Activated naive CD8-positive, alpha-beta T cell treated with anti-CD3 and anti-CD28 coated beads, Interleukin-2, amount 50 U/mL, for 16 hours (primary cell): Measurements from ENCODE around the gene CHRDL2.

Source experiments
- DNase-seq: peaks from one replicate; pipeline ENCODE4 v3.0.0-alpha.2; 2020; ENCODE audit warnings: low read depth, low spot score

CHRDL2 gene

GRCh38 chr11:74748211-74749126 is 17.2 kb upstream of the CHRDL2 start, which contains the start of gene RNF169:
Gene RNF169, plus strand, starts transcription at chr11:74748849. Its CDS starts 32 bp downstream, at chr11:74748881.
- peak; percentile 78 for DNase-seq

GRCh38 chr11:74746868-74747267 is 15.6 kb upstream of the CHRDL2 start:
- no peak for DNase-seq

GRCh38 chr11:74744277-74744676 is 13.1 kb upstream of the CHRDL2 start:
- DNase-seq, result no peak

- DNase-seq, result no peak
These were observed 12.4 kb upstream of the CHRDL2 start for GRCh38 chr11:74743640-74744039.

GRCh38 chr11:74742070-74742469 is 10.8 kb upstream of the CHRDL2 start:
- no peak for DNase-seq

- DNase-seq, result no peak
These were observed 8.5 kb upstream of the CHRDL2 start for GRCh38 chr11:74739546-74740270.

GRCh38 chr11:74736031-74736430 is 4.8 kb upstream of the CHRDL2 start:
- DNase-seq, result no peak

GRCh38 chr11:74735365-74735928 is 4.2 kb upstream of the CHRDL2 start:
- DNase-seq, result no peak

GRCh38 chr11:74734559-74734925 is 3.3 kb upstream of the CHRDL2 start:
- no peak for DNase-seq

- DNase-seq, result no peak
These were observed 510 bp downstream of the CHRDL2 start for GRCh38 chr11:74730571-74731260.

GRCh38 chr11:74729397-74729796 is 1.8 kb downstream of the CHRDL2 start:
- DNase-seq, result no peak

- DNase-seq, result peak; percentile 29
These were observed 4.6 kb downstream of the CHRDL2 start for GRCh38 chr11:74726547-74727182.

- DNase-seq, result no peak
These were observed 5.5 kb downstream of the CHRDL2 start for GRCh38 chr11:74725701-74726100.

- DNase-seq, result no peak
These were observed 7.7 kb downstream of the CHRDL2 start for GRCh38 chr11:74723511-74723910.

GRCh38 chr11:74721479-74721835 is 9.8 kb downstream of the CHRDL2 start:
- DNase-seq, result no peak

- no peak for DNase-seq
These were observed 10.4 kb downstream of the CHRDL2 start for GRCh38 chr11:74720596-74721478.

GRCh38 chr11:74719011-74719410 is 12.2 kb downstream of the CHRDL2 start:
- DNase-seq, result no peak

- DNase-seq, result no peak
These were observed 13.8 kb downstream of the CHRDL2 start for GRCh38 chr11:74717221-74717969.

- DNase-seq, result no peak
These were observed 16.3 kb downstream of the CHRDL2 start for GRCh38 chr11:74714904-74715303.

- DNase-seq, result no peak
These were observed 17.5 kb downstream of the CHRDL2 start for GRCh38 chr11:74713686-74714085.
